Measurements from ENCODE around the gene LRRC38. TPM values are rescaled to one million over a fixed set of nuclear protein-coding genes. Genes with fewer than 3 reads are reported as not detected.

LRRC38 gene
- total and polyA plus RNA-seq, 12 donors: 0.15 to 6.7 (median 0.96) TPM; not detected in 2

- 83 to 84% methylated on average over 3 of the region's 3 CpGs for WGBS, 2 donors
- ATAC-seq: no peak
These were observed 25.8 kb downstream of the LRRC38 start for GRCh38 chr1:13487957-13488356.

GRCh38 chr1:13487143-13487868, 26.5 kb downstream of the LRRC38 start:
- TF ChIP-seq CTCF (IDR thresholded peaks at IDR 0.05): no peak
- DNase-seq (peak; percentile 60 to 70), ATAC-seq (peak; percentile 79 to 97 (median 91))
- no peaks in the 10 kb centered on the region for H3K36me3 ChIP-seq
- intact Hi-C loops (cut with DNase I): no loop called here
- peak overlapping the region in 5 of 10 donors; percentile 29 to 83 (median 50) for H3K27ac ChIP-seq
- 57% methylated on average over 17 of the region's 17 CpGs for WGBS, 2 donors
- H3K27me3 ChIP-seq: no peaks in the 10 kb centered on the region
- H3K4me3 ChIP-seq: no peak overlapping the region
- H3K4me1 ChIP-seq: peaks cover 0 to 19% (median 0%) of the 10 kb centered on the region in 9 donors
- H3K9me3 ChIP-seq: no peaks in the 10 kb centered on the region

More at GRCh38 chr1:13487957-13488356, 25.8 kb downstream of the LRRC38 start:
- peaks cover 0 to 20% (median 0%) of the 10 kb centered on the region in 9 donors for H3K4me1 ChIP-seq
- TF ChIP-seq CTCF (IDR thresholded peaks at IDR 0.05): no peak
- H3K27ac ChIP-seq: peak overlapping the region in 4 of 10 donors; percentile 41 to 83 (median 55)
- H3K27me3 ChIP-seq: no peaks in the 10 kb centered on the region
- no peak for DNase-seq
- no peaks in the 10 kb centered on the region for H3K9me3 ChIP-seq
- intact Hi-C loops (cut with DNase I): no loop called here
- no peak overlapping the region for H3K4me3 ChIP-seq
- H3K36me3 ChIP-seq: no peaks in the 10 kb centered on the region

- intact Hi-C loops (cut with DNase I): no loop called here
- no peak for DNase-seq
- peaks cover 0 to 17% (median 0%) of the 10 kb centered on the region in 9 donors for H3K4me1 ChIP-seq
These were observed 29.9 kb downstream of the LRRC38 start for GRCh38 chr1:13483946-13484345.

GRCh38 chr1:13482600-13482999, 31.2 kb downstream of the LRRC38 start:
- Histone ChIP-seq H3K4me3 (no peak overlapping the region), H3K9me3 (peaks cover 0 to 11% (median 0%) of the 10 kb centered on the region in 11 donors), H3K27ac (no peak overlapping the region), H3K36me3 (no peaks in the 10 kb centered on the region), H3K27me3 (no peaks in the 10 kb centered on the region), H3K4me1 (peaks cover 0 to 7% (median 0%) of the 10 kb centered on the region in 9 donors)
- no peak for TF ChIP-seq CTCF (IDR thresholded peaks at IDR 0.05)
- ATAC-seq: no peak
- no peak for DNase-seq
- 67 to 68% methylated on average over 4 of the region's 4 CpGs for WGBS, 2 donors
- intact Hi-C loops (cut with DNase I): no loop called here

More at GRCh38 chr1:13483946-13484345, 29.9 kb downstream of the LRRC38 start:
- H3K9me3 ChIP-seq: no peaks in the 10 kb centered on the region
- no peaks in the 10 kb centered on the region for H3K27me3 ChIP-seq
- TF ChIP-seq CTCF (IDR thresholded peaks at IDR 0.05): no peak
- no peak for ATAC-seq
- H3K36me3 ChIP-seq: no peaks in the 10 kb centered on the region
- no peak overlapping the region for H3K27ac ChIP-seq
- H3K4me3 ChIP-seq: no peak overlapping the region
- 89 to 90% methylated on average over 12 of the region's 12 CpGs for WGBS, 2 donors
